ENCODE data around the gene OGT.
"Not testable (repeated sequence)": the region's sequence is repeated elsewhere in the genome, so short reads cannot be mapped to it uniquely, and the experiment has no call there.

OGT gene

GRCh38 chrX:71496476-71496875 lies 36.4 kb upstream of the OGT start:
- no peaks in the 10 kb centered on the region for H3K9me3 ChIP-seq
- TF ChIP-seq CTCF (IDR thresholded peaks at IDR 0.05): no peak
- H3K27ac ChIP-seq: no peak overlapping the region
- H3K27me3 ChIP-seq: no peaks in the 10 kb centered on the region
- no peaks in the 10 kb centered on the region for H3K36me3 ChIP-seq
- H3K4me3 ChIP-seq (ENCODE audit: low read depth in 1 of 2, low read length in 1 of 2): no peak overlapping the region
- H3K4me1 ChIP-seq (ENCODE audit: control insufficient read depth in 1 of 2, insufficient read depth in 1 of 2, low read depth in 1 of 2, low read length in 1 of 2): peaks cover 0 to 7% of the 10 kb centered on the region in 2 experiments

GRCh38 chrX:71502080-71502479 lies 30.8 kb upstream of the OGT start:
- not testable (repeated sequence) for H3K4me1 ChIP-seq (ENCODE audit: control insufficient read depth in 1 of 2, insufficient read depth in 1 of 2, low read depth in 1 of 2, low read length in 1 of 2); H3K27me3 ChIP-seq; H3K36me3 ChIP-seq; H3K9me3 ChIP-seq; H3K27ac ChIP-seq; H3K4me3 ChIP-seq (ENCODE audit: low read depth in 1 of 2, low read length in 1 of 2)

DNA sequence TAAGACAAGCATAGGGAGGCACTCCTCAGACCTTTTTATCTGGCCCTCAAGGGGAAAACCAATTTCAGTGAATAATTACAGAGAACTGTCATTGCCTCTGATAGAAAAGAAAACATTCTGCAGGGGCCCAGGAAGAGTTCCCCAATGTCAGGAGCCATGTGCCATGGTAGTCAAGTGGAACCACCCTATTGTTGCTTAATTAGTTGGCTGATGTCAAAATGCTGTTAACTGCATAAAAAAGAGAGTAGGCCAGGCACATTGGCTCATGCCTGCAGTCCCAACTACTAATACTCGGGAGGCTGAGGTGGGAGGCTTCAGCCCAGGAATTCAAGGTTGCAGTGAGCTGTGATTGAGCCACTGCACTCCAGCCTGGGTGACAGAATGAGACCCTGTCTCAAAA lies 28.6 kb upstream of the OGT start:
- no peaks in the 10 kb centered on the region for H3K36me3 ChIP-seq
- H3K4me3 ChIP-seq (ENCODE audit: low read depth in 1 of 2, low read length in 1 of 2): no peak overlapping the region
- H3K4me1 ChIP-seq (ENCODE audit: control insufficient read depth in 1 of 2, insufficient read depth in 1 of 2, low read depth in 1 of 2, low read length in 1 of 2): no peaks in the 10 kb centered on the region
- no peaks in the 10 kb centered on the region for H3K9me3 ChIP-seq
- no peak overlapping the region for H3K27ac ChIP-seq
- H3K27me3 ChIP-seq: no peaks in the 10 kb centered on the region
- TF ChIP-seq CTCF (IDR thresholded peaks at IDR 0.05): no peak

DNA sequence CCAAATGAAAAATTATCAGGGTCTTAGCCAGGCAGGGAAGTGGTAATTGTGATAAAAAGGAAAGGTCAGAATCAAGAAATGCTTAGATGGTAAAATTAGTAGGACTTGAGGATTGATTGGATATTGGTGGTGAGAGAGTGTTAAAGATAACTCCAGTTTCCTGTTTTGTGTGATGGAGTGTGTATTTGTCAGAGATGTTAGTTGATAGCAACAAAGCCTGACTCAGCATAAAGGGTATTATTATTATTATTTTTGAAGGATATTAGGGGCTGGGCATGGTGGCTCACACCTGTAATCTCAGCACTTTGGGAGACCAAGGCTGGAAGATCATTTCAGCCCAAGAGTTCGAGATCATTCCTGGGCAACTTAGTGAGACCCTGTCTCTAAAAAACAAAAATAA lies 23.6 kb upstream of the OGT start:
- Histone ChIP-seq H3K4me1 (ENCODE audit: control insufficient read depth in 1 of 2, insufficient read depth in 1 of 2, low read depth in 1 of 2, low read length in 1 of 2) (peaks cover 0 to under 1% of the 10 kb centered on the region in 2 experiments), H3K27me3 (no peaks in the 10 kb centered on the region), H3K9me3 (no peaks in the 10 kb centered on the region), H3K4me3 (ENCODE audit: low read depth in 1 of 2, low read length in 1 of 2) (no peak overlapping the region), H3K27ac (no peak overlapping the region), H3K36me3 (no peaks in the 10 kb centered on the region)
- TF ChIP-seq CTCF (IDR thresholded peaks at IDR 0.05): no peak

DNA sequence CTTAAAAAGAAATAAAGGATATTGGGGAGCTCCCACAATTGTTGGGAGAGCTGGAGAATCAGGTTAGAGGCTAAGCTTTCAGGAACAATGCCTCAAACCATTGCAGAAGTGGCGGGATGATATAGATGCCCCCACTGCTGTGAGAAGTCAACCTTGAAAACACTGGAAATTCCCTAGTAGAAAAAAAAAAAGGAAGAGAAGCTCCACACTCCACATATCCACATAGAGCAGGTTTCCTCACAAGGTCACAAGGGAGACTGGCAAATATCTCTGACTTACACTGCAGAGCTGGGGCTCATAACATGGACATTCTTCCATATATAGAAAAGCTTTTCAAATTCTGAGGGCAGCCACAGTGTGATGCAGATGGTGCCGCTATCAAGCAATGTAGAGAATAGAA lies 22.7 kb upstream of the OGT start:
- no peak overlapping the region for H3K4me3 ChIP-seq (ENCODE audit: low read depth in 1 of 2, low read length in 1 of 2)
- H3K27me3 ChIP-seq: no peaks in the 10 kb centered on the region
- H3K27ac ChIP-seq: no peak overlapping the region
- H3K4me1 ChIP-seq (ENCODE audit: control insufficient read depth in 1 of 2, insufficient read depth in 1 of 2, low read depth in 1 of 2, low read length in 1 of 2): peaks cover 5% of the 10 kb centered on the region in 2 experiments
- no peaks in the 10 kb centered on the region for H3K36me3 ChIP-seq
- no peaks in the 10 kb centered on the region for H3K9me3 ChIP-seq
- no peak for TF ChIP-seq CTCF (IDR thresholded peaks at IDR 0.05)

- H3K36me3 ChIP-seq; H3K4me3 ChIP-seq (ENCODE audit: low read depth in 1 of 2, low read length in 1 of 2); H3K9me3 ChIP-seq; H3K27ac ChIP-seq; H3K27me3 ChIP-seq; H3K4me1 ChIP-seq (ENCODE audit: control insufficient read depth in 1 of 2, insufficient read depth in 1 of 2, low read depth in 1 of 2, low read length in 1 of 2): not testable (repeated sequence)
Measured at GRCh38 chrX:71513731-71514130, 19.2 kb upstream of the OGT start.

Measured in neutrophil (primary cell).